ENCODE measurements around the gene ITPRIP. TPM values are rescaled to one million over a fixed set of nuclear protein-coding genes. Genes with fewer than 3 reads are reported as not detected.

Gene ITPRIP
- total RNA-seq, 1 donor from 2014 or later, result 1.6 TPM

DNA sequence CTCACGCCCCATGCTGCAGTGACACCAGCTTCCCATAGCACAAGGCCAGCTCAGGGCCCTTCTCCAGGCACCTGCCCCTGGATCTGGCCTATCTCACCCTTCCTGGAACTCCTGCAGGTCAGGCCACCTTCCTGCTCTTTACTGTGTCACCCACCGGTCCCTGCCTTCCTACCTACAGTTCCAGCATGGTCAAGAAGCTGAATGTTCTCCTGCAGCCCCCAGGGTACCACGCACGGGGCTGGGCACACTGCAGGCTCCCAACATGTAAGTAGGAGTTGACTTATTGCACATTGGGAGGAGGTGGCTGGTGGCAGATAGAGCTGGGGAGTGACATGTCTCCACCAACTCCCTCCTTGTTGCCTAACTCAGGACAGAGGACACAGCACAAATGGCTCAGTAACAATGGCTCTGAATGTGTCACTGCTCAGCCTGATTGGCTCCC, 14.5 kb downstream of the ITPRIP start:
- H3K9ac ChIP-seq, result no peak overlapping the region
- peaks cover 10% of the 10 kb centered on the region for H3K36me3 Mint-ChIP-seq
- peaks cover 21% of the 10 kb centered on the region for H3K27me3 Mint-ChIP-seq (ENCODE audit: insufficient read depth, low read depth)
- no peak overlapping the region for H3K27ac ChIP-seq
- H3K27ac Mint-ChIP-seq, result no peak overlapping the region
- H3K36me3 ChIP-seq, result no peaks in the 10 kb centered on the region
- TF ChIP-seq, protein P1, sequence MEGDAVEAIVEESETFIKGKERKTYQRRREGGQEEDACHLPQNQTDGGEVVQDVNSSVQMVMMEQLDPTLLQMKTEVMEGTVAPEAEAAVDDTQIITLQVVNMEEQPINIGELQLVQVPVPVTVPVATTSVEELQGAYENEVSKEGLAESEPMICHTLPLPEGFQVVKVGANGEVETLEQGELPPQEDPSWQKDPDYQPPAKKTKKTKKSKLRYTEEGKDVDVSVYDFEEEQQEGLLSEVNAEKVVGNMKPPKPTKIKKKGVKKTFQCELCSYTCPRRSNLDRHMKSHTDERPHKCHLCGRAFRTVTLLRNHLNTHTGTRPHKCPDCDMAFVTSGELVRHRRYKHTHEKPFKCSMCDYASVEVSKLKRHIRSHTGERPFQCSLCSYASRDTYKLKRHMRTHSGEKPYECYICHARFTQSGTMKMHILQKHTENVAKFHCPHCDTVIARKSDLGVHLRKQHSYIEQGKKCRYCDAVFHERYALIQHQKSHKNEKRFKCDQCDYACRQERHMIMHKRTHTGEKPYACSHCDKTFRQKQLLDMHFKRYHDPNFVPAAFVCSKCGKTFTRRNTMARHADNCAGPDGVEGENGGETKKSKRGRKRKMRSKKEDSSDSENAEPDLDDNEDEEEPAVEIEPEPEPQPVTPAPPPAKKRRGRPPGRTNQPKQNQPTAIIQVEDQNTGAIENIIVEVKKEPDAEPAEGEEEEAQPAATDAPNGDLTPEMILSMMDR (IDR thresholded peaks at IDR 0.05), result no peak
- TF ChIP-seq EZH2 (IDR thresholded peaks at IDR 0.05) (no peak), EZH2phosphoT487 (IDR thresholded peaks at IDR 0.05) (no peak)
- H3K79me2 ChIP-seq (ENCODE audit: low read depth), result peaks cover 71% of the 10 kb centered on the region
- peaks cover 12% of the 10 kb centered on the region for H3F3A ChIP-seq (ENCODE audit: low read depth)
- DNase-seq (ENCODE audit: low spot score), result no peak
- H4K20me1 ChIP-seq (ENCODE audit: low read depth), result peaks cover 85% of the 10 kb centered on the region
- no peak overlapping the region for H3K4me2 ChIP-seq
- peaks cover 28% of the 10 kb centered on the region for H3K27me3 ChIP-seq
- H3K9me3 Mint-ChIP-seq, result no peaks in the 10 kb centered on the region
- peaks cover 41% of the 10 kb centered on the region for H3K4me1 ChIP-seq
- H3K4me3 ChIP-seq, result no peak overlapping the region
- no peak overlapping the region for H2AFZ ChIP-seq (replicated peaks)
- H3K4me1 Mint-ChIP-seq, result peaks cover 65% of the 10 kb centered on the region
- H3K4me3 Mint-ChIP-seq, result no peak overlapping the region
- H3K9me3 ChIP-seq (ENCODE audit: low read depth), result no peaks in the 10 kb centered on the region

DNA sequence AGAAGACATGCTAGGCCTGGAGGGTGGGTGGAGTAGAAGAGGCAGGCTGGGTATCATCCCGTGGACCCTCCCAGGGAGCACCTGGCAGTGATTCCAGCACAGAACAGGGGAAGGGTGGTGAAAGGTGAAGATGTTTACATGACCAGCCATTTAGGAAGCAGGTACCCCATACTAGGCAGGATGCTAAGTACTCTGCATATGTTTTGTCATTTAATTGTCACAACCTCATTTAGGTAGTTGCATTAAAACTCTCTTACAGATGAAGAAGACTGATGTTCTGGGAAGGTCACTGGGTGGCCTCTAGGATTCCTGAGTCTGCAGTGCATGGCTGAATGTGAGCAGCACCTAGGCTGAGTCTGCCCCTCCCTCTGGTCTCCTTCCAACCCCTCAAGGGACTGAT, 15.2 kb downstream of the ITPRIP start:
- peaks cover 5% of the 10 kb centered on the region for H3F3A ChIP-seq (ENCODE audit: low read depth)
- Mint-ChIP-seq H3K4me1 (peaks cover 61% of the 10 kb centered on the region), H3K9me3 (no peaks in the 10 kb centered on the region), H3K4me3 (no peak overlapping the region), H3K27me3 (ENCODE audit: insufficient read depth, low read depth) (peaks cover 18% of the 10 kb centered on the region), H3K27ac (no peak overlapping the region), H3K36me3 (peaks cover 14% of the 10 kb centered on the region)
- no peaks in the 10 kb centered on the region for H3K9me3 ChIP-seq (ENCODE audit: low read depth)
- TF ChIP-seq EZH2 (IDR thresholded peaks at IDR 0.05) (no peak), EZH2phosphoT487 (IDR thresholded peaks at IDR 0.05) (no peak)
- TF ChIP-seq, protein P1 (IDR thresholded peaks at IDR 0.05), result no peak
- H2AFZ ChIP-seq (replicated peaks), result no peak overlapping the region
- H3K36me3 ChIP-seq, result no peaks in the 10 kb centered on the region
- peaks cover 81% of the 10 kb centered on the region for H4K20me1 ChIP-seq (ENCODE audit: low read depth)
- H3K4me3 ChIP-seq, result no peak overlapping the region
- peaks cover 38% of the 10 kb centered on the region for H3K4me1 ChIP-seq
- no peak overlapping the region for H3K4me2 ChIP-seq
- DNase-seq (ENCODE audit: low spot score), result no peak
- H3K79me2 ChIP-seq (ENCODE audit: low read depth), result peaks cover 76% of the 10 kb centered on the region
- H3K27ac ChIP-seq, result no peak overlapping the region
- no peak overlapping the region for H3K9ac ChIP-seq
- H3K27me3 ChIP-seq, result peaks cover 28% of the 10 kb centered on the region

DNA sequence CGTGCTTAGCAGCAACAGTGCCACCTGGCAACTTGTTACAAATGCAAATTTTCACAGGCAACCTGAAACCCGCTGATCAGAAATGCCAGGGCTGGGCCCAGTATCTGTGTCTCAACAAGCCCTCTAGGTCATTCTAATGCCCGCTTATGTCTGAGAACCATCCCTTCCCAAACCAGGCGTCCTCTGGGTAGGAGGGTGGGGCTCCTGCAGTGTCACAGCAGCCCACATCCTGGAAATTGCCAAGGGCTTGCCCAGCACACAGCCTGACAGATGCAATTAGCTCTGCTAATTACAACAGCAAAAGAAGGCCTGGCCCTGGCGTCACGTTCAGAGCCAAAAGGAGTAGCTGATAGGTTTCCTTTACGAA, 15.9 kb downstream of the ITPRIP start:
- Histone ChIP-seq H3K36me3 (no peaks in the 10 kb centered on the region), H3K9ac (no peak overlapping the region), H3K79me2 (ENCODE audit: low read depth) (peaks cover 70% of the 10 kb centered on the region), H3K4me1 (peaks cover 34% of the 10 kb centered on the region), H3F3A (ENCODE audit: low read depth) (no peaks in the 10 kb centered on the region), H3K27ac (no peak overlapping the region), H2AFZ (replicated peaks) (no peak overlapping the region), H3K4me2 (no peak overlapping the region), H3K9me3 (ENCODE audit: low read depth) (no peaks in the 10 kb centered on the region), H3K4me3 (no peak overlapping the region), H4K20me1 (ENCODE audit: low read depth) (peaks cover 77% of the 10 kb centered on the region), H3K27me3 (peaks cover 22% of the 10 kb centered on the region)
- peaks cover 18% of the 10 kb centered on the region for H3K27me3 Mint-ChIP-seq (ENCODE audit: insufficient read depth, low read depth)
- no peak overlapping the region for H3K27ac Mint-ChIP-seq
- no peak overlapping the region for H3K4me3 Mint-ChIP-seq
- peaks cover 61% of the 10 kb centered on the region for H3K4me1 Mint-ChIP-seq
- TF ChIP-seq EZH2phosphoT487 (IDR thresholded peaks at IDR 0.05) (no peak), EZH2 (IDR thresholded peaks at IDR 0.05) (no peak)
- TF ChIP-seq, protein P1 (IDR thresholded peaks at IDR 0.05), result no peak
- DNase-seq (ENCODE audit: low spot score), result no peak
- H3K36me3 Mint-ChIP-seq, result peaks cover 18% of the 10 kb centered on the region
- no peaks in the 10 kb centered on the region for H3K9me3 Mint-ChIP-seq

All from neural progenitor cell (in vitro differentiated cells).